Kidney epithelial cell (primary cell): ENCODE results near the gene OR11L1. TPM values are rescaled to one million over a fixed set of nuclear protein-coding genes. Genes with fewer than 3 reads are reported as not detected.

ENCODE experiments used
- DNase-seq: peaks from one replicate; pipeline ENCODE4 v3.0.0-alpha.2; 2010; ENCODE audit warnings: low read depth
- H3K27me3 ChIP-seq: 2 replicates; pipeline ENCODE4 v1.6.0; 2011; ENCODE audit warnings: low read length; ENCODE audit not compliant: control insufficient read depth, insufficient read depth
- H3K36me3 ChIP-seq: 2 replicates; pipeline ENCODE4 v1.5.1; 2011; ENCODE audit warnings: low read length; ENCODE audit not compliant: control insufficient read depth, insufficient read depth
- H3K4me3 ChIP-seq: 2 replicates; pipeline ENCODE4 v1.5.1; 2011; ENCODE audit warnings: low read depth, mild to moderate bottlenecking, control low read depth, low read length
- CTCF ChIP-seq: IDR thresholded peaks from 2 replicates; pipeline ENCODE4 v1.5.1; 2011; ENCODE audit warnings: mild to moderate bottlenecking, moderate library complexity, low read length, control low read depth, inconsistent platforms; ENCODE audit not compliant: insufficient read depth, poor library complexity, severe bottlenecking
- total RNA-seq: library from RNA; depleted of rRNA; stranded (reverse); fragments of >200 nt; gene quantifications from 2 replicates; pipeline ENCODE4 v1.2.3, GENCODE V29; 2015

The OR11L1 gene
- total RNA-seq, 1 donor from 2014 or later, result not detected

GRCh38 chr1:247829656-247830055 is 12.0 kb downstream of the OR11L1 start:
- no peak for DNase-seq
- TF ChIP-seq CTCF, result no peak
- Histone ChIP-seq H3K4me3 (no peak overlapping the region), H3K27me3 (no peaks in the 10 kb centered on the region), H3K36me3 (no peaks in the 10 kb centered on the region)

GRCh38 chr1:247825362-247825761 is 16.3 kb downstream of the OR11L1 start:
- TF ChIP-seq CTCF, result no peak

GRCh38 chr1:247824023-247824422 is 17.7 kb downstream of the OR11L1 start, which contains the start of gene OR14A16:
Gene OR14A16 (minus strand): TSS chr1:247824119. CDS start chr1:247815729, 8,390 bp downstream.
- no peak for DNase-seq
- TF ChIP-seq CTCF, result no peak
- Histone ChIP-seq H3K27me3 (no peaks in the 10 kb centered on the region), H3K4me3 (no peak within 1 kb of the TSS), H3K36me3 (no peaks in the 10 kb centered on the region)

More at GRCh38 chr1:247825362-247825761, 16.3 kb downstream of the OR11L1 start:
- DNase-seq, result no peak
- H3K36me3 ChIP-seq, result no peaks in the 10 kb centered on the region
- no peak overlapping the region for H3K4me3 ChIP-seq
- H3K27me3 ChIP-seq, result no peaks in the 10 kb centered on the region

GRCh38 chr1:247822060-247822459 is 19.6 kb downstream of the OR11L1 start:
- H3K4me3 ChIP-seq, result no peak overlapping the region
- no peaks in the 10 kb centered on the region for H3K27me3 ChIP-seq
- no peak for TF ChIP-seq CTCF
- H3K36me3 ChIP-seq, result no peaks in the 10 kb centered on the region
- no peak for DNase-seq

- H3K36me3 ChIP-seq, result no peaks in the 10 kb centered on the region
- no peak for DNase-seq
- H3K4me3 ChIP-seq, result no peak overlapping the region
- no peak for TF ChIP-seq CTCF
- no peaks in the 10 kb centered on the region for H3K27me3 ChIP-seq
Observed at GRCh38 chr1:247812637-247813036, 29.1 kb downstream of the OR11L1 start.

GRCh38 chr1:247797518-247797917 is 44.2 kb downstream of the OR11L1 start:
- no peak for TF ChIP-seq CTCF
- H3K4me3 ChIP-seq, result no peak overlapping the region
- no peaks in the 10 kb centered on the region for H3K27me3 ChIP-seq
- no peaks in the 10 kb centered on the region for H3K36me3 ChIP-seq
- DNase-seq, result no peak
